ENCODE data around the gene ZNF205. TPM values are rescaled to one million over a fixed set of nuclear protein-coding genes. Genes with fewer than 3 reads are reported as not detected.

Gene ZNF205
- polyA plus RNA-seq, 1 experiment: 3.6 TPM

DNA sequence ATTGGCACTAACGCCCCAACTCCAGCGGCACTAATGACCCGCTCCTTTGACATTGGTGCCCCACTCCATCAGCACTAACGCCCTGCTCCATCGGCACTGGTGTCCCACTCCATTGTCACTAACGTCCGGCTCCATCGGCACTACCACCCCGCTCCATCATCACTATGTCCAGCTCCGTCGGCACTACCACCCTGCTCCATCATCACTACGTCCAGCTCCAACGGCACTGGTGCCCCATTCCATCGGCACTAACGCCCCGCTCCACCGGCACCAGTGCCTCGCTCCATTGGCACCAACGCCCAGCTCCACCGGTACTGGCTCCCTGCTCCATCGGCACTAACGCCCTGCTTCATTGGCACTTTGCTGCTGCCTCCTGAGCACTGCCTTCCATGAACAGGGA is 29.9 kb downstream of the ZNF205 start:
- no peak overlapping the region for H3K27ac ChIP-seq (ENCODE audit: low read depth, low read length)
- ChIA-PET POLR2A (no interaction called here), CTCF (interaction anchor here (1.4 kb wide), 1 partner anchor 13 kb away, joined by 4 read pairs; no protein-coding TSS in a partner anchor)
- no peaks in the 10 kb centered on the region; the same call in 1 of the 2 replicates for H3K9me3 ChIP-seq (ENCODE audit: control insufficient read depth, insufficient read depth, low read length)
- no peaks in the 10 kb centered on the region for H3K27me3 ChIP-seq (ENCODE audit: control insufficient read depth, insufficient read depth, low read length)
- TF ChIP-seq, protein P1, sequence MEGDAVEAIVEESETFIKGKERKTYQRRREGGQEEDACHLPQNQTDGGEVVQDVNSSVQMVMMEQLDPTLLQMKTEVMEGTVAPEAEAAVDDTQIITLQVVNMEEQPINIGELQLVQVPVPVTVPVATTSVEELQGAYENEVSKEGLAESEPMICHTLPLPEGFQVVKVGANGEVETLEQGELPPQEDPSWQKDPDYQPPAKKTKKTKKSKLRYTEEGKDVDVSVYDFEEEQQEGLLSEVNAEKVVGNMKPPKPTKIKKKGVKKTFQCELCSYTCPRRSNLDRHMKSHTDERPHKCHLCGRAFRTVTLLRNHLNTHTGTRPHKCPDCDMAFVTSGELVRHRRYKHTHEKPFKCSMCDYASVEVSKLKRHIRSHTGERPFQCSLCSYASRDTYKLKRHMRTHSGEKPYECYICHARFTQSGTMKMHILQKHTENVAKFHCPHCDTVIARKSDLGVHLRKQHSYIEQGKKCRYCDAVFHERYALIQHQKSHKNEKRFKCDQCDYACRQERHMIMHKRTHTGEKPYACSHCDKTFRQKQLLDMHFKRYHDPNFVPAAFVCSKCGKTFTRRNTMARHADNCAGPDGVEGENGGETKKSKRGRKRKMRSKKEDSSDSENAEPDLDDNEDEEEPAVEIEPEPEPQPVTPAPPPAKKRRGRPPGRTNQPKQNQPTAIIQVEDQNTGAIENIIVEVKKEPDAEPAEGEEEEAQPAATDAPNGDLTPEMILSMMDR (IDR thresholded peaks at IDR 0.05; ENCODE audit: low read depth, low read length): no peak
- H3K4me3 ChIP-seq (ENCODE audit: low read depth, low read length): no peak overlapping the region
- no peak for DNase-seq (ENCODE audit: low read depth, low spot score)

DNA sequence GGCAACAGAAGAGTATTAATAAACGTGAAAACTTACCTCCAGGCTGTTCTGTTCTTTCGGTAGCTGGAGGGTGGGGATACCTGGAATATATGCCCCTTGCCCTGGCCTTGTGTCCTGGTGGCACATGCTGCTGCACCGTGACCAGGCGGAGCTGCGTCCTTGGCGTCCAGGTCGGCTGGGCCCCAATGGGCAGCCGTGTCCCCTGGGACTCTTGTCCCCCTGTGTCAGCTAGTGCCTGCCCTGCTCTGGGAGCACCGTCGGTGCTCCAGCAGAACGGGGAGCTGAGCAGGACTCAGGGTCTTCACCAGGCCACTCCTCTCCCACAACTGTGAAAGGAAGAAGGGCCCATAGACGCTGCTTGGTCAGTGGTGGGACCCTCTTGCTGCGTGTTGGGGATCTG is 30.4 kb downstream of the ZNF205 start:
- H3K4me3 ChIP-seq (ENCODE audit: low read depth, low read length): no peak overlapping the region
- H3K27me3 ChIP-seq (ENCODE audit: control insufficient read depth, insufficient read depth, low read length): no peaks in the 10 kb centered on the region
- CTCF ChIA-PET: interaction anchor here (1.4 kb wide), 1 partner anchor 13 kb away, joined by 4 read pairs; no protein-coding TSS in a partner anchor
- no peak for DNase-seq (ENCODE audit: low read depth, low spot score)
- no peaks in the 10 kb centered on the region; the same call in 1 of the 2 replicates for H3K9me3 ChIP-seq (ENCODE audit: control insufficient read depth, insufficient read depth, low read length)
- POLR2A ChIA-PET: interaction anchor here (0.6 kb wide), 1 partner anchor 16 kb away, joined by 4 read pairs; no protein-coding TSS in a partner anchor
- TF ChIP-seq, protein P1 (IDR thresholded peaks at IDR 0.05; ENCODE audit: low read depth, low read length): no peak
- H3K27ac ChIP-seq (ENCODE audit: low read depth, low read length): no peak overlapping the region

DNA sequence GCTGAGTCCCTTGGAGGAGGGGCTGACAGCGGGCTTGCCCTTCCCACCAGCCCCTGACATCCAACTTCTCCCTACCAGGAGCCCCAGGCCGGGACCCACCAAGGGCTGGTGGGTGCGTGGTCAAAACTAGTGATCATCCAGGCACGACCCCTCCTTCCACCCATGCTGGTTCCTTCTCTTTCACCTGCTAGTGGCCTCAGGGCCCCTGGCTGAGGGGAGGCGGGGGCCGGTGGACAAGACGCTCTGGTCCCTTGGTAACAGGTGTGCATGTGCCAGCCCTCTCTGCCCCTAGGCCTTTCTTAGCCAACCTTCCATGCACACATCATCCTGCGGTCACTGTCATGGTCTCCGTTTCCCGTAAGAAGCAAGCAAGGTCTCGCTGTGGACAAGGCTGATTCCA is 30.8 kb downstream of the ZNF205 start:
- POLR2A ChIA-PET: interaction anchor here (0.6 kb wide), 1 partner anchor 16 kb away, joined by 4 read pairs; no protein-coding TSS in a partner anchor
- DNase-seq (ENCODE audit: low read depth, low spot score): no peak

DNA sequence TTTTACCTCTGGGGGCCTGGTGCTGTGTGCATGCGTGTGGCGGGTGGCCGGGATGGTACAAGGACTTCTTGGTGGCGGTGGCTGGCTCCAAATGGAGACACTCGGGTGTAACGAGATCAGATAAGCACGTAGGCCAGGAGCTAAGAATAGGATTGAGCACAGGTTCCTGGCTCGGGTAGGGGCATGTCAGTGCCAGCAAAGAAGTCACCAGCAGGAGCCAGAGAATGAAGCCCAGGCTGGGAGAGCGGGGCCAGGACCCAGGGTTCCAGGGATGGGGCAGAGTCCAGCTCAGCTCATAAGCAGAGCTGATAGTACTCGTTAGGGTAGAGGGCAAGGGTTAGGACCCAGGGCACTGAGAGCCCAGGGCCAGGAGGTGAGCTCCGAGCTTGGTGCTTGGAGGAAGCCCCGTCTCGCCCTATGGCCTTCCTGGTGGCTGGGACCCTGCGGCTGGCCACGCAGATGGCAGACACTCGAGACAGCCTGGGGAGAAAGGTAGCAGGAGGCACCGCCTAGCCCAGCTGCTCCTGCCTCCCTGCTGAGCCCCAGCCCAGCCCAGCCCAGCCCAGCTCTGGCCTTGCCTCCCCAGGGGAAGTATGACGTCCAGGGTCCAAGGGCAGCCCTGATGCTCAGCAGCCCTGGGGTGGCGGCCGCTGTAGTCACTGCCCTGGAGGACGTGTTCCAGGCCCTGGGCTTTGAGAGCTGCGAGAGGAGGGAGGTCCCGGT is 31.4 kb downstream of the ZNF205 start:
- Histone ChIP-seq H3K27me3 (ENCODE audit: control insufficient read depth, insufficient read depth, low read length) (no peaks in the 10 kb centered on the region), H3K27ac (ENCODE audit: low read depth, low read length) (no peak overlapping the region), H3K4me3 (ENCODE audit: low read depth, low read length) (no peak overlapping the region), H3K9me3 (ENCODE audit: control insufficient read depth, insufficient read depth, low read length) (no peaks in the 10 kb centered on the region; the same call in 1 of the 2 replicates)
- POLR2A ChIA-PET: interaction anchor here (0.5 to 0.9 kb wide), 2 partner anchors 9 to 1278 kb away, joined by 3 read pairs; partner anchors contain the start of gene ZNF213
- no peak for DNase-seq (ENCODE audit: low read depth, low spot score)
- CTCF ChIA-PET: interaction anchor here (1.4 kb wide), 1 partner anchor 14 kb away, joined by 4 read pairs; no protein-coding TSS in a partner anchor
- TF ChIP-seq, protein P1 (IDR thresholded peaks at IDR 0.05; ENCODE audit: low read depth, low read length): no peak

More for the DNA sequence above, 30.8 kb downstream of the ZNF205 start:
- TF ChIP-seq, protein P1 (IDR thresholded peaks at IDR 0.05; ENCODE audit: low read depth, low read length): no peak
- Histone ChIP-seq H3K9me3 (ENCODE audit: control insufficient read depth, insufficient read depth, low read length) (no peaks in the 10 kb centered on the region; the same call in 1 of the 2 replicates), H3K27ac (ENCODE audit: low read depth, low read length) (no peak overlapping the region), H3K4me3 (ENCODE audit: low read depth, low read length) (no peak overlapping the region), H3K27me3 (ENCODE audit: control insufficient read depth, insufficient read depth, low read length) (no peaks in the 10 kb centered on the region)
- CTCF ChIA-PET: interaction anchor here (1.4 kb wide), 1 partner anchor 14 kb away, joined by 4 read pairs; no protein-coding TSS in a partner anchor

All from AG04450 (cell line).